A549 treated with DMSO at 1 μM for 4 hours (cell line): Measurements from ENCODE around the gene LRIT2. TPM values are rescaled to one million over a fixed set of nuclear protein-coding genes. Genes with fewer than 3 reads are reported as not detected.

Experiments used
- total RNA-seq: library from RNA; stranded (reverse); fragments of 200-300 nt; extraction: Qiagen RNA extraction; gene quantifications from 5 replicates; pipeline ENCODE4 v1.2.3, GENCODE V29; 2022; ENCODE audit warnings: low read depth

The LRIT2 gene, protein sequence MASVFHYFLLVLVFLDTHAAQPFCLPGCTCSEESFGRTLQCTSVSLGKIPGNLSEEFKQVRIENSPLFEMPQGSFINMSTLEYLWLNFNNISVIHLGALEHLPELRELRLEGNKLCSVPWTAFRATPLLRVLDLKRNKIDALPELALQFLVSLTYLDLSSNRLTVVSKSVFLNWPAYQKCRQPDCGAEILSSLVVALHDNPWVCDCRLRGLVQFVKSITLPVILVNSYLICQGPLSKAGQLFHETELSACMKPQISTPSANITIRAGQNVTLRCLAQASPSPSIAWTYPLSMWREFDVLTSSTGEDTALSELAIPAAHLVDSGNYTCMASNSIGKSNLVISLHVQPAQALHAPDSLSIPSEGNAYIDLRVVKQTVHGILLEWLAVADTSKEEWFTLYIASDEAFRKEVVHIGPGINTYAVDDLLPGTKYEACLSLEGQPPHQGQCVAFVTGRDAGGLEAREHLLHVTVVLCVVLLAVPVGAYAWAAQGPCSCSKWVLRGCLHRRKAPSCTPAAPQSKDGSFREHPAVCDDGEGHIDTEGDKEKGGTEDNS
- total RNA-seq: not detected in 5 replicates

DNA sequence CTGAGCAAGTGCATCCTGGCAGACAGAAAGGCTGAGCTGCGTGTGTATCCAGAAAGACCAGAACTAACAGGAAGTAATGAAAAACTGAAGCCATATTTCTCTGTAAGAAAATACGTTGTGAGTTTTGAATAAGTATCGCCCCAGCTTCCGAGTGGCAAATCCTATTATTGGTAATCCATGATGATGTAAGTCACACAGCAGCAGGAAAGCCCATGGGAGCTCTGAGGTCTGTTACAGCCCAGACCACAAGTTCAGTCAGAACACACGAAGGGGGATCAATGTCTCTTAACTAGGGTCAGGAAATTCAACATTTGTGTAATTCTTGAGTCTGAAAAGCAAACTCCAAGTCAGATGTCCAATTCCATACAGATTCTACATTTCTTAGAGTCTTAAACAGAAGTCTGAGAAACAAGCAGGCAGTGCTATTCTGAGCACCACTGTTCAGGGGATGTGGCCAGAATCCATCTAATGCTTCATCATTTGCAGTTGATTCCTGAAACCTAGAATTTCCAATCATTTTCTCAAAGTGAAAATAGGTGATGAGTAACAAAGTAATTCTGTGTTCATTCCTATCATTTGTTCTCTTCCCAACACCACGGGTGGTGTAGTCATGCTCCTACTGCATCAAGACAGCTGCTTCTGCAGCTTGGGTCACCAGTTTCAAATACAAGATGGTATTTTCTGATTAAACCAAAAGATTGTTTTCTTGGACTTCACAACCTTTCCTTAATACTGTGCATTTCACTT lies at the start of gene LRIT2:
TSS of gene LRIT2 (minus strand) at position 118 of the 747 bp plus-strand sequence. CDS start at position 94, 24 bp downstream.

DNA sequence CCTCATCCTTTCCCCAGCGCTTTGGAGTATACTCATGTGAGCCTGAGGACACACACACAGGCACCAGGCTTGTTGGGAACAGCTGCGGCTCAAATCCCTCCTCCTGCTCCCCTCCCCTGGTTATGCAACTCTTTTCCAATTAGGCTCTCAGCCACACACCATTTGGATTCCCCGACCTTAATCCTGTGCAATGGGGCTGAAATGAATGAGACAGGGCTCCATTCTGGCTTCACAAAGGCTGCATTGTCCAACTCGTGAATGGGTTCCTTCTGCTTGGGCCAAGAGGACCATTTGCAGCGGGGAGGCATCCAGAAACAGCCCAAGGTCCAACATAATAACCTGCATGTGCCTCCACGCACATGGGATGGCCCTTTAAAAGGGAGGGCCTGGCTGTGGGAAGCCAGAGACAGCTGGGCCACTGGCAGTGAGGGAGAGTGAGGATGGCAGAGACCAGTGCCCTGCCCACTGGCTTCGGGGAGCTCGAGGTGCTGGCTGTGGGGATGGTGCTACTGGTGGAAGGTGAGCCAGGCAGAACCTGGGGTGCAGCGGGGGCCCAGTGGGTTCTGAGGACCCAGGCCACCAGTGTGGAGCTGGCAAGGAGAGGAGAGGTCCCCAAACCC lies 19.4 kb upstream of the LRIT2 start, which contains the start of gene RGR:
TSS of gene RGR (plus strand) at position 403 of the 620 bp plus-strand sequence. CDS start at position 441, 38 bp downstream.

DNA sequence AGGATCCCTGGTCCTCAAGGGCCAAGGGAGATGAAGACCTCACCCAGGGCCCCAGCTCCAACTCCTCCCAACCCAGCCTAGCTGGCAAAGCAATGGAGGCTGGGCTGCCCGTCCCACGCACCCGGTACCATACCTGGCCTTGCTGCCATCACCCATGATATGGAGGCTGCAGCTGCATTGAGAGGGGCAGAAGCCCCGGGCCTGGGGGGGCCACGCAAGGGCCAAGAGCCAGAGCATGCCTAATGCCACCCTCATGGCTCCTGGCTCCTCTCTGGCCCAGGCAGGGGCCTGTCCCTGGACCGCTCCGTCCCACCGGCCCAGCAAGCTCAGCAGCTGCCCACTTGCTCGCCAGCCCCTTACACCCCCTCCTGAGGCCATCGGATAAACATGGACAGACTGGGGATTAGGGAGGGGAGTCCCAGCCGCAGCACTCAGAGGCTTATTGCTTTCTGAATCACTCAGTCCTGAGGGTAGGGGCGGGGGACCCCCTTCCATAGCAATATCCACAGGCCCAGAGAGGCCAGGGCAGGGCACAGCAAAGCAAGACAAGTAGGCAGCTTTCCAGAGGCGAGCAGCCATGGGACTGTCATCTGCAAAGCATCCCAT lies 15.9 kb upstream of the LRIT2 start, which contains the start of gene LRIT1:
TSS of gene LRIT1 (minus strand) at position 362 of the 606 bp plus-strand sequence. CDS start at position 255, 107 bp downstream.

DNA sequence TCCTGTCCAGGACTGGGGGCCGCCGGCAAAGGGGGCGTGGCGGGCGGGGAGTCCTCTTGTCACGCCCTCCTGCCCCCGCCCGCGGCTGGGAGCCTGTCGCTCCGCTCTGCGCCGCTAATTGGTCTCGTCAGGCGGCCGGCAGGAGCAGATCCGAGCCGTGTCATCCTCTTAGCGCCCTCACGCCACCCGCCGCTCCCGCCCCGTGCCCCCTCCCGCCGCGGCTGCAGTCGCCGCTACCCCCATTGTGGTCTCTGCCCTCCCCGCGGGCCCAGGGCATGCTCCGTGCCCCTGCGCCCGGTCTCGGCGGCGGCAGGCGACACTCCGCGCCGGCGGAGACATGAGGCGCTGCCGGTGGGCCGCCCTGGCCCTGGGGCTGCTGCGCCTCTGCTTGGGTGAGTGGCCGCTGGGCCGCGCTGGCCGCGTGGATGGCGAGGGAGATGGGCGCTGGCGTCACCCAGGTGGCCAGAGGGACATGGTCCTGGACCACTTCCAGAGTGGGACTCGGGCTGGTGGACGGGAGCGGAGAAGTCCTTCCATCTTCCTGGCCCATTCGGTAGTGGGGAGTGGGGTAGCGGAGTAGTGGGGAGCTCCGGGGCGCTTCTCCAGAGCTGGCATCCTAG lies 30.8 kb downstream of the LRIT2 start, which contains the start of gene CDHR1:
TSS of gene CDHR1 (plus strand) at position 114 of the 620 bp plus-strand sequence. CDS start at position 338, 224 bp downstream.

DNA sequence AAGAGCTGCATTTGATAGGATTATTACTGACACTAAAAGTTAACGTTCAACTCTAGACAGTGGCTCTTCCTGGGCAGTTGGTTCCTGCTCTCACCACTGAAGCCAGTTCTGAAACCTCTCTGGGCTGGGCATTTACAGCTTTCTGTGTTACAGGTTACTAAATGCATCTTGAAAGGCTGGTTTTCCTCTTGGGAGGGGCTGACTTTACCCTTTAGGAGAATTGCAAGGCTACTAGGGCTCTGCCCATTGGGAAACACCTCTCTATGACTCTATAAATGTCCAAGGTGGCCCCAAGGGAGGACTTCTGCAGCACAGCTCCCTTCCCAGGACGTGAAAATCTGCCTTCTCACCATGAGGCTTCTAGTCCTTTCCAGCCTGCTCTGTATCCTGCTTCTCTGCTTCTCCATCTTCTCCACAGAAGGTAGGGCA lies 51.8 kb downstream of the LRIT2 start, which contains the start of gene GPR15LG:
TSS of gene GPR15LG (plus strand) at position 301 of the 429 bp plus-strand sequence. CDS start at position 352, 51 bp downstream.

Other genes starting within 250 kb of the LRIT2 start
- gene GHITM, start 86.0 kb downstream of the LRIT2 start, total RNA-seq: 205 to 228 TPM (median 220 TPM) in 5 replicates
- gene GPR15LG, start 51.7 kb downstream of the LRIT2 start, total RNA-seq: not detected in 5 replicates
- 0.06 to 0.13 TPM (median 0.08 TPM) in 5 replicates for gene CDHR1, start 31.0 kb downstream of the LRIT2 start, total RNA-seq
- gene LRIT1, start 16.0 kb upstream of the LRIT2 start, total RNA-seq: not detected in 5 replicates
- gene RGR, start 19.5 kb upstream of the LRIT2 start, total RNA-seq: not detected in 5 replicates
- 9.2 to 15.4 TPM (median 11.9 TPM) in 5 replicates for gene CCSER2, start 103.0 kb upstream of the LRIT2 start, total RNA-seq